Ovary (tissue), 3 donors: ENCODE measurements around the gene SORCS2.

Source experiments
- POLR2A ChIP-seq: fragments of 450-650 bp; IDR thresholded peaks from one replicate; pipeline ENCODE4 v1.6.1; 2017; ENCODE audit warnings: antibody characterized with exemption, mild to moderate bottlenecking, moderate library complexity
- TF ChIP-seq, protein P1 (sequence below), 3 donors: fragments of 450-650 bp in 2 of 3; fragments of 200-600 bp in 1 of 3; IDR thresholded peaks; one replicate each; pipeline versions ENCODE4 v1.5.1 to v1.8.0; 2016 to 2022; ENCODE audit warnings: antibody characterized with exemption in 3 of 3, mild to moderate bottlenecking in 1 of 3
- donor health status: DM: no; HTN: no; CAD: no.

DNA sequence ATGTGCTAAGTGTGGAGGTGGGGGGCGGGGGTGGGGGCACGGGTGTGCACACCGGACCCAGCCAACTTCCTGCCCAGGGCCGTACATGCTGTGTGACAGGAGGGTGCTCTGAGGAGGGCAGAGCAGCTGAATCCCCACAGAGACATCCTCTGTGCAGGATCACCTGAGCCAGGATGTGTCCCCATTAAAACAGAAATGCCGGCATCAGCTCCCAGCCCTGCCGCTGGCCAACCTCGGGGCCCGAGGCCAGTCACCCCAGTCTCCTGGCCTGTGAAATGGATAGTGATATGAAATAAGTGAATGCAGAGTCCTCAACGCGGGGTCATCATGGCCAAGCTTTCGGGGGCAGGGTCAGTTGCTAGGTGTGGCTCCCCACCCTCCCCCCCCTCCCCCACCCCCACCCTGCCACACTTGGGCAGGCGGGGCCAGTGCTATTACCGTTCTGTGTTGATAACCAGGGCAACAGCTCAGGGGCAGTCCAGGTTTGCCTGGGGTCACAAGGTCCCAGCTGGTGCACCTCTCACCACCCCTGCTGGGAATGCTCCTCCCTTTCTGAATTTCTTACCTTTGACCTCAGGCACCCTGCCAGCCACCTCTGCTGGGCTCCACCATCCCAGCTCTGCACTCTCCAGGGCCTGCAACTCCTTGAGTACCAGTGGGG, 469.6 kb downstream of the SORCS2 start:
- TF ChIP-seq, protein P1, sequence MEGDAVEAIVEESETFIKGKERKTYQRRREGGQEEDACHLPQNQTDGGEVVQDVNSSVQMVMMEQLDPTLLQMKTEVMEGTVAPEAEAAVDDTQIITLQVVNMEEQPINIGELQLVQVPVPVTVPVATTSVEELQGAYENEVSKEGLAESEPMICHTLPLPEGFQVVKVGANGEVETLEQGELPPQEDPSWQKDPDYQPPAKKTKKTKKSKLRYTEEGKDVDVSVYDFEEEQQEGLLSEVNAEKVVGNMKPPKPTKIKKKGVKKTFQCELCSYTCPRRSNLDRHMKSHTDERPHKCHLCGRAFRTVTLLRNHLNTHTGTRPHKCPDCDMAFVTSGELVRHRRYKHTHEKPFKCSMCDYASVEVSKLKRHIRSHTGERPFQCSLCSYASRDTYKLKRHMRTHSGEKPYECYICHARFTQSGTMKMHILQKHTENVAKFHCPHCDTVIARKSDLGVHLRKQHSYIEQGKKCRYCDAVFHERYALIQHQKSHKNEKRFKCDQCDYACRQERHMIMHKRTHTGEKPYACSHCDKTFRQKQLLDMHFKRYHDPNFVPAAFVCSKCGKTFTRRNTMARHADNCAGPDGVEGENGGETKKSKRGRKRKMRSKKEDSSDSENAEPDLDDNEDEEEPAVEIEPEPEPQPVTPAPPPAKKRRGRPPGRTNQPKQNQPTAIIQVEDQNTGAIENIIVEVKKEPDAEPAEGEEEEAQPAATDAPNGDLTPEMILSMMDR (IDR thresholded peaks at IDR 0.05), result no peak
- TF ChIP-seq POLR2A, result no peak
